Mesenchymal stem cell (in vitro differentiated cells and primary cell): ENCODE data around the gene ACSS1.
A peak's percentile ranks its signal among the peaks of the same experiment; 100 is the strongest.

Source experiments
- DNase-seq: peaks from one replicate; pipeline ENCODE4 v3.0.0-alpha.2; 2013
- H2AFZ ChIP-seq: one replicate; pipeline ENCODE4 v1.6.1; 2013; ENCODE audit warnings: low read depth, mild to moderate bottlenecking, control low read depth, inconsistent platforms, low read length, moderate library complexity
- H2AK5ac ChIP-seq: 2 replicates; pipeline ENCODE4 v1.6.1; 2013; ENCODE audit warnings: low read length, moderate library complexity, mild to moderate bottlenecking, inconsistent platforms; ENCODE audit not compliant: severe bottlenecking
- H2BK120ac ChIP-seq: one replicate; pipeline ENCODE4 v1.6.1; 2013; ENCODE audit warnings: low read depth, mild to moderate bottlenecking, inconsistent platforms, low read length, moderate library complexity
- H2BK12ac ChIP-seq, 2 experiments: one replicate each; pipeline ENCODE4 v1.6.1; 2013; ENCODE audit warnings: inconsistent platforms in 2 of 2, low read length in 2 of 2, mild to moderate bottlenecking in 2 of 2, moderate library complexity in 2 of 2, control low read depth in 1 of 2
- H2BK15ac ChIP-seq: one replicate; pipeline ENCODE4 v1.6.1; 2013; ENCODE audit warnings: mild to moderate bottlenecking, low read depth, inconsistent platforms; ENCODE audit not compliant: poor library complexity, severe bottlenecking
- H2BK5ac ChIP-seq: 2 replicates; pipeline ENCODE4 v1.6.1; 2013; ENCODE audit warnings: low read depth, mild to moderate bottlenecking, low read length, control low read depth, inconsistent platforms; ENCODE audit not compliant: poor library complexity, severe bottlenecking
- H3K14ac ChIP-seq, 2 experiments: one replicate each; pipeline ENCODE4 v1.6.1; 2013; ENCODE audit warnings: inconsistent platforms in 2 of 2, low read length in 2 of 2, control low read depth in 1 of 2, mild to moderate bottlenecking in 1 of 2, moderate library complexity in 1 of 2
- H3K18ac ChIP-seq, 2 experiments: one replicate each; pipeline ENCODE4 v1.6.1; 2013; ENCODE audit warnings: inconsistent platforms in 2 of 2, low read length in 2 of 2, control low read depth in 1 of 2, low read depth in 1 of 2, mild to moderate bottlenecking in 1 of 2
- H3K23ac ChIP-seq, 2 experiments: one replicate each; pipeline ENCODE4 v1.6.1; 2013; ENCODE audit warnings: inconsistent platforms in 2 of 2, low read length in 2 of 2, mild to moderate bottlenecking in 2 of 2, moderate library complexity in 2 of 2, control low read depth in 1 of 2
- H3K27ac ChIP-seq: 2 replicates; pipeline ENCODE4 v1.5.1; 2013; ENCODE audit warnings: mild to moderate bottlenecking, moderate library complexity, low read length, control low read depth, inconsistent platforms; ENCODE audit not compliant: poor library complexity, severe bottlenecking
- H3K27me3 ChIP-seq, 2 experiments: 2 replicates each; pipeline versions ENCODE4 v1.6.1 to v1.7.0; 2013; ENCODE audit warnings: low read length in 2 of 2, mild to moderate bottlenecking in 2 of 2, moderate library complexity in 2 of 2, control low read depth in 1 of 2, inconsistent platforms in 1 of 2; ENCODE audit not compliant: control insufficient read depth in 1 of 2, insufficient read depth in 1 of 2
- H3K36me3 ChIP-seq, 2 experiments: 2 replicates each; pipeline versions ENCODE4 v1.6.1 to v1.7.0; 2013; ENCODE audit warnings: low read length in 2 of 2, control low read depth in 1 of 2, inconsistent platforms in 1 of 2, low read depth in 1 of 2, mild to moderate bottlenecking in 1 of 2; ENCODE audit not compliant: insufficient read depth in 2 of 2, control insufficient read depth in 1 of 2
- H3K4ac ChIP-seq, 2 experiments: one replicate each; pipeline ENCODE4 v1.6.1; 2013; ENCODE audit warnings: inconsistent platforms in 2 of 2, low read length in 2 of 2, mild to moderate bottlenecking in 2 of 2, moderate library complexity in 2 of 2, control low read depth in 1 of 2, low read depth in 1 of 2
- H3K4me1 ChIP-seq: 2 replicates; pipeline ENCODE4 v1.6.1; 2013; ENCODE audit warnings: low read depth, low read length, control low read depth; ENCODE audit not compliant: control insufficient read depth, insufficient read depth
- H3K4me2 ChIP-seq: 2 replicates; pipeline ENCODE4 v1.6.1; 2013; ENCODE audit warnings: low read length, mild to moderate bottlenecking, inconsistent platforms; ENCODE audit not compliant: poor library complexity, severe bottlenecking
- H3K4me3 ChIP-seq, 2 experiments: 2 replicates each; pipeline versions ENCODE4 v1.5.1 to v1.7.0; 2013; ENCODE audit warnings: low read length in 2 of 2, mild to moderate bottlenecking in 2 of 2, control low read depth in 1 of 2, low read depth in 1 of 2; ENCODE audit not compliant: insufficient read depth in 1 of 2
- H3K79me1 ChIP-seq: replicated peaks from 2 replicates; pipeline ENCODE4 v1.6.1; 2013; ENCODE audit warnings: mild to moderate bottlenecking, control low read depth, low read length, inconsistent platforms; ENCODE audit not compliant: poor library complexity, severe bottlenecking
- H3K9ac ChIP-seq: 2 replicates; pipeline ENCODE4 v1.7.0; 2013; ENCODE audit warnings: mild to moderate bottlenecking, low read length, moderate library complexity
- H3K9me3 ChIP-seq: 2 replicates; pipeline ENCODE4 v1.7.0; 2013; ENCODE audit warnings: mild to moderate bottlenecking, low read length; ENCODE audit not compliant: control insufficient read depth
- H4K8ac ChIP-seq: one replicate; pipeline ENCODE4 v1.6.1; 2013; ENCODE audit warnings: inconsistent platforms, mild to moderate bottlenecking, low read length, moderate library complexity
- H4K91ac ChIP-seq: one replicate; pipeline ENCODE4 v1.6.1; 2013; ENCODE audit warnings: mild to moderate bottlenecking, low read length, inconsistent platforms
- WGBS: methylation state at CpG from one replicate; pipeline ENCODE4 v1.1.7; 2013; ENCODE audit warnings: mixed read lengths; 5-methylcytosine and 5-hydroxymethylcytosine counted together

The ACSS1 gene

DNA sequence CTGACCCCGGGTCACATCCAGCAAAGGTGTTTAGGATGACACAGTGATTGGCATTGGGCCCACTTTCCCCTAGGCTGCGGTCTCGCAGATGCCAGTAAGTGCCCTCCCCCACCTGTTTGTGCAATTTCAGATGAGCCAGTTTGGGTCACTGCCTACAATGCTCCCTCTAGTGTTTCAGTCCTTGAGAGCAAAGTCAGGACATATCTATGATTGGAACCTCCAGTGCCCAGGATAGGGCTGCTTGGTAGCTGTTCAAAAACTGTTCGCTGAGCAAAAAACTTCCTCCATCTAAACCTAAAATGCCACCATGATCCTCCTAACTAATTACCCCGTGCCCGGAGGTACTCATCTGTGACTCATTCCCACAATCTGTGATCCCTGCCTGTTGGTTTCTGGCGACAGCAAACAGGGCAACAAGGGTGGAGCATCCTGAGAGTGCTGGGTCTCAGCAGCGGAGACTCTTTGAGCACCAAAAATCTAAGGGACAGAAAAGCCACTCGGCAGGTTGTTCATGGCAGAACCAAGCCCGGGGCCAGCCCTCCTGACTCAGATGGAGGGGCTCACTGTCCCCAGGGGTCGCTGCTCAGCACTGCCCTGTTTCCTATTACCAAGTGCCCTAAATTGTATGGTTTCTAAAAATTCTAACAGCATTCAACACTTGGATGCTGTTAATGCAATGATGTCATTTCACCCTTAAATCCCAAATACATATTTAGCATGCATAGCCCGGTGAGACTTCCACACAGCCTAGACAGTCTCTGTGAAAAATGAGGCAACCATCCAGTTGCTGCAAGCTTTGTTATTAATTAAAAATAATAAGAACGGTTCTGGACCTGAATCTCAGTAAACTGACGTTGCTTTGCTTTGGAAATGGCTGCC is 19.0 kb upstream of the ACSS1 start:
- no peak overlapping the region for H3K18ac ChIP-seq
- no peaks in the 10 kb centered on the region for H3K9me3 ChIP-seq
- H3K4me3 ChIP-seq, result peak overlapping the region in 1 of 2 experiments; percentile 69
- no peaks in the 10 kb centered on the region for H3K79me1 ChIP-seq
- no peaks in the 10 kb centered on the region for H3K36me3 ChIP-seq
- 39% methylated on average over 14 of the region's 14 CpGs for WGBS
- no peak overlapping the region for H2BK12ac ChIP-seq
- H3K23ac ChIP-seq, result no peak overlapping the region
- H2AFZ ChIP-seq, result peak overlapping the region; percentile 47
- no peak overlapping the region for H2AK5ac ChIP-seq
- no peak overlapping the region for H3K4ac ChIP-seq
- peak overlapping the region; percentile 36 for H3K4me2 ChIP-seq
- no peak overlapping the region for H3K14ac ChIP-seq
- peak overlapping the region; percentile 37 for H3K9ac ChIP-seq
- DNase-seq, result no peak
- no peak overlapping the region for H2BK5ac ChIP-seq
- peaks cover 83 to 95% of the 10 kb centered on the region in 2 experiments for H3K27me3 ChIP-seq
- peaks cover 16% of the 10 kb centered on the region for H3K4me1 ChIP-seq
- H2BK15ac ChIP-seq, result no peak overlapping the region
- H2BK120ac ChIP-seq, result no peak overlapping the region
- no peak overlapping the region for H4K91ac ChIP-seq
- H4K8ac ChIP-seq, result no peak overlapping the region
- H3K27ac ChIP-seq, result no peak overlapping the region

DNA sequence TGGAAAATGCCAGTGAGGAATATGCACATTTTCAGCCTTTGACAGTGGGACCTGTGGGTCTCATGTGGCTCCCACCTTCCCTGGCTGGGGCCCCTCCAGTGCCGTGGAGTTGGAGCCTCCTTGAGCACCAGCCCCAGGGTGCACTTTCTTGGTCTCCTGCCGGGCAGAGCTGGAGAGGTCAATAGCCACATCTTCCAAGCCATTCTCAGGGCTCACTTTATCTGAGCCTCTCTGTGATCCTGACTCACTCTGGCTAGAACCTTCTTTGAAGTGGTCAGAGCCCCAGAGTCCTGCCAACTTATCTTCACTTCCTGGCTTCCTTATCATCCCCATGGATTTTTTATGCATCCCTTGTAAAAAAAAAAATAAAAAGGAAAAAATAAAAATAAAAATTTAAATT is 18.3 kb upstream of the ACSS1 start:
- WGBS, result 70% methylated on average over 2 of the region's 2 CpGs
- peaks cover 87 to 96% of the 10 kb centered on the region in 2 experiments for H3K27me3 ChIP-seq
- no peak overlapping the region for H2BK5ac ChIP-seq
- no peak overlapping the region for H3K27ac ChIP-seq
- H3K79me1 ChIP-seq, result no peaks in the 10 kb centered on the region
- H2AFZ ChIP-seq, result no peak overlapping the region
- no peak overlapping the region for H3K4ac ChIP-seq
- no peak for DNase-seq
- no peak overlapping the region for H2BK15ac ChIP-seq
- no peak overlapping the region for H2BK120ac ChIP-seq
- no peak overlapping the region for H2AK5ac ChIP-seq
- no peak overlapping the region for H4K91ac ChIP-seq
- H3K23ac ChIP-seq, result no peak overlapping the region
- H3K18ac ChIP-seq, result no peak overlapping the region
- H3K4me1 ChIP-seq, result peaks cover 13% of the 10 kb centered on the region
- H4K8ac ChIP-seq, result no peak overlapping the region
- H3K9me3 ChIP-seq, result no peaks in the 10 kb centered on the region
- H3K14ac ChIP-seq, result no peak overlapping the region
- H2BK12ac ChIP-seq, result no peak overlapping the region
- no peak overlapping the region for H3K9ac ChIP-seq
- H3K36me3 ChIP-seq, result no peaks in the 10 kb centered on the region
- no peak overlapping the region for H3K4me3 ChIP-seq
- no peak overlapping the region for H3K4me2 ChIP-seq

DNA sequence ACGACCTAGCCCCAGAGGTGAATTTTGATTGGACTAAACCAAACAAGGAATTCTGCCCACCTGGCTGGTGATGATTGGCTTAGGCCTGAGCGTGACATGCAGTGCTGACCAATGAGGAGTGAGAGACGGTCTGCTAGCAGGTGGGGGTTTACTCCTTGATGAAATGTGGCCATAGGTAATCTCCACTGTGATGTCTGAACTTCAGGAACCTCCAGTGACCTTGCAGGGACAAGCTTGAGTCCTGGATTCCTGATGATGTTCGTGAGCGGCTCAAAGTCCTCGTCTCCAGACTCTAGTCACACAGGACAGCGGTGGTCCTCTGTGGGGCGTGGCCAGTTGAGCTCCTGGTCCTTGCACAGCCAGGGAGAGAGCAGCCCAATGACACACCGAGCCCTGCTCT is 15.6 kb upstream of the ACSS1 start:
- Histone ChIP-seq H2BK120ac (no peak overlapping the region), H3K23ac (peak overlapping the region in 1 of 2 experiments; percentile 52), H3K4me3 (no peak overlapping the region), H3K27ac (no peak overlapping the region), H3K4me1 (peaks cover 10% of the 10 kb centered on the region), H2BK12ac (no peak overlapping the region), H2BK5ac (no peak overlapping the region), H3K4ac (no peak overlapping the region), H3K9ac (no peak overlapping the region), H3K9me3 (no peaks in the 10 kb centered on the region), H2AFZ (no peak overlapping the region), H4K91ac (no peak overlapping the region), H4K8ac (no peak overlapping the region), H3K36me3 (no peaks in the 10 kb centered on the region), H3K79me1 (no peaks in the 10 kb centered on the region), H2BK15ac (no peak overlapping the region), H3K14ac (no peak overlapping the region), H3K18ac (no peak overlapping the region), H3K27me3 (peaks cover 80 to 96% of the 10 kb centered on the region in 2 experiments), H2AK5ac (no peak overlapping the region), H3K4me2 (no peak overlapping the region)
- no peak for DNase-seq
- WGBS, result 69% methylated on average over 9 of the region's 9 CpGs

DNA sequence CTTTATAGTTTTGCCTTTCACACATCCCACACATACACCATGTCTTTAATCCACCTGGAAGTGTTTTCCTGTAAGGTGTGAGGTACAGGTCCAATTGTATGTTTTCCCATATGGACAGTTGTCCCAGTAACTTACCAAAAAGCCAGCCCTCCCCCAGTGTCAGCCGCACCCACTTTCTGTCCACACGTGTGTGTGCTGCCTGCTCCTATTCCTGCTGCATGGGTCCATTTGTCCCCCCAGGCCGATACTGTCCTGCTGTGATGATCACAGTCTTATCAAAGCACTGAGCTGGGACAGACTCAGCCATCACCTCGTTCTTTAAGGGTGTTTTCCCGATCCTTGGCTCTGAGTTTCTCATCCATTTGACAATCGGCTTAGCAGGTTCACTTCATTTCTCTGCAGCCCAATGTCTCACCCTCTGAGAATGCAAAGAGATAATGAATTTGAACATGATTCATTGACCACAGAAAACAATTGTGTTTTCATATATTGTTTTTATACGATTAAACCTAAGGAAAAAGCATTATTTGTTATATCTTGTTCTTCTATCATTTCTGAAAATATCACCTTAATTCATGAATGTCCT is 14.4 kb upstream of the ACSS1 start:
- no peak overlapping the region for H3K4me3 ChIP-seq
- H2BK12ac ChIP-seq, result no peak overlapping the region
- H3K18ac ChIP-seq, result no peak overlapping the region
- H3K23ac ChIP-seq, result no peak overlapping the region
- H3K9me3 ChIP-seq, result no peaks in the 10 kb centered on the region
- H3K4me1 ChIP-seq, result peaks cover 9% of the 10 kb centered on the region
- no peak overlapping the region for H2BK5ac ChIP-seq
- peaks cover 69 to 97% of the 10 kb centered on the region in 2 experiments for H3K27me3 ChIP-seq
- H3K4ac ChIP-seq, result no peak overlapping the region
- no peak overlapping the region for H4K8ac ChIP-seq
- no peak overlapping the region for H3K9ac ChIP-seq
- no peak overlapping the region for H3K14ac ChIP-seq
- no peak for DNase-seq
- no peak overlapping the region for H2BK120ac ChIP-seq
- H3K79me1 ChIP-seq, result no peaks in the 10 kb centered on the region
- H2AFZ ChIP-seq, result no peak overlapping the region
- H2BK15ac ChIP-seq, result no peak overlapping the region
- no peak overlapping the region for H2AK5ac ChIP-seq
- H3K36me3 ChIP-seq, result no peaks in the 10 kb centered on the region
- no peak overlapping the region for H3K27ac ChIP-seq
- 53% methylated on average over 5 of the region's 7 CpGs for WGBS
- no peak overlapping the region for H4K91ac ChIP-seq
- no peak overlapping the region for H3K4me2 ChIP-seq
